Breast epithelium (tissue), 3 donors: ENCODE results near the gene ZNF761.

Source experiments
- CTCF ChIP-seq, 3 donors: fragments of 450-650 bp; IDR thresholded peaks; one replicate each; pipeline ENCODE4 v1.5.1; 2016 to 2017; ENCODE audit warnings: antibody characterized with exemption in 3 of 3, mild to moderate bottlenecking in 3 of 3, moderate library complexity in 3 of 3
- POLR2A ChIP-seq: fragments of 450-650 bp; IDR thresholded peaks from one replicate; pipeline ENCODE4 v1.6.1; 2016; ENCODE audit warnings: antibody characterized with exemption, mild to moderate bottlenecking, moderate library complexity

- TF ChIP-seq CTCF (IDR thresholded peaks at IDR 0.05), result peak in 2 of 3 donors; percentile 38 to 42
- peak; percentile 59 for TF ChIP-seq POLR2A
These were observed at the start of gene ZNF761 for GRCh38 chr19:53431399-53432087.
